H1 (cell line): ENCODE results near the gene CBX2. TPM values are rescaled to one million over a fixed set of nuclear protein-coding genes. Genes with fewer than 3 reads are reported as not detected.

Experiments used
- CTCF ChIA-PET: fragments of 300-600 bp; sonication (Branson Sonifier 250); formaldehyde crosslinking; loops from one replicate; lab custom pipeline; 2021; ENCODE audit not compliant: partially characterized antibody; lab: Charles Lee
- POLR2A ChIA-PET: fragments of 300-600 bp; sonication (Branson Sonifier 250); formaldehyde crosslinking; loops from one replicate; lab custom pipeline; 2021; ENCODE audit warnings: inconsistent platforms; ENCODE audit not compliant: partially characterized antibody; lab: Charles Lee
- DNase-seq, 2 experiments: peaks; one replicate each; pipeline versions ENCODE4 v3.0.0 to v3.0.0-alpha.2; 2010 to 2022; ENCODE audit warnings: low spot score in 2 of 2, low read depth in 1 of 2, mixed read lengths in 1 of 2
- FAIRE-seq: peaks from 2 replicates; lab custom pipeline; 2011; peaks lifted over from hg19 to GRCh38; lab: Jason Lieb, UNC
- H2AFZ ChIP-seq: 2 replicates; pipeline ENCODE4 v1.8.1; 2012; ENCODE audit warnings: low read length, inconsistent platforms
- H2AK5ac ChIP-seq: 2 replicates; pipeline ENCODE4 v1.6.1; 2013; ENCODE audit warnings: low read depth, low read length
- H2BK120ac ChIP-seq: replicated peaks from 2 replicates; pipeline ENCODE3; 2013; ENCODE audit warnings: low read depth, low read length, inconsistent platforms
- H2BK12ac ChIP-seq: 2 replicates; pipeline ENCODE4 v1.6.1; 2013; ENCODE audit warnings: low read depth, low read length
- H2BK15ac ChIP-seq: 2 replicates; pipeline ENCODE4 v1.6.1; 2013; ENCODE audit warnings: low read length
- H2BK20ac ChIP-seq: 2 replicates; pipeline ENCODE4 v1.6.1; 2013; ENCODE audit warnings: low read length
- H2BK5ac ChIP-seq: 2 replicates; pipeline ENCODE4 v1.6.1; 2013; ENCODE audit warnings: low read depth, low read length
- H3K14ac ChIP-seq: 2 replicates; pipeline ENCODE4 v1.6.1; 2013; ENCODE audit warnings: inconsistent platforms; ENCODE audit not compliant: insufficient read length
- H3K18ac ChIP-seq: 2 replicates; pipeline ENCODE4 v1.6.1; 2013; ENCODE audit warnings: low read length; ENCODE audit errors: extremely low read depth
- H3K23ac ChIP-seq: 2 replicates; pipeline ENCODE4 v1.6.1; 2013; ENCODE audit warnings: inconsistent platforms; ENCODE audit not compliant: insufficient read length
- H3K23me2 ChIP-seq: 2 replicates; pipeline ENCODE4 v1.6.1; 2013; ENCODE audit warnings: low read depth, low read length
- H3K27ac ChIP-seq: 2 replicates; pipeline ENCODE4 v1.6.1; 2011; ENCODE audit warnings: low read depth, low read length, inconsistent platforms
- H3K27me3 ChIP-seq, 4 experiments: replicated peaks in 1 of 4; 1 replicate in 1 of 4; 2 replicates in 3 of 4; pipeline versions ENCODE4 v1.6.1 to v1.8.1; 2011 to 2013; ENCODE audit warnings: low read length in 3 of 4, mild to moderate bottlenecking in 3 of 4, inconsistent platforms in 2 of 4, mixed read lengths in 2 of 4, moderate library complexity in 1 of 4; ENCODE audit not compliant: control insufficient read depth in 3 of 4, insufficient read depth in 3 of 4; ENCODE audit errors: extremely low read depth in 1 of 4
- H3K36me3 ChIP-seq, 4 experiments: 2 replicates each; pipeline versions ENCODE4 v1.6.1 to v1.8.1; 2011 to 2013; ENCODE audit warnings: mild to moderate bottlenecking in 4 of 4, low read length in 3 of 4, moderate library complexity in 2 of 4, control low read depth in 1 of 4, inconsistent platforms in 1 of 4; ENCODE audit not compliant: insufficient read depth in 4 of 4, control insufficient read depth in 2 of 4
- H3K4ac ChIP-seq: replicated peaks from 2 replicates; pipeline ENCODE3; 2013; ENCODE audit warnings: low read length, low read depth, mixed read lengths, inconsistent platforms; ENCODE audit not compliant: insufficient read length
- H3K4me1 ChIP-seq, 4 experiments: replicated peaks in 1 of 4; 1 replicate in 1 of 4; 2 replicates in 3 of 4; pipeline versions ENCODE4 v1.6.1 to v1.8.1; 2011 to 2013; ENCODE audit warnings: low read length in 3 of 4, inconsistent platforms in 2 of 4, mixed read lengths in 1 of 4; ENCODE audit not compliant: insufficient read depth in 4 of 4, control insufficient read depth in 3 of 4
- H3K4me2 ChIP-seq, 2 experiments: 2 replicates each; pipeline versions ENCODE4 v1.6.1 to v1.8.1; 2011 to 2013; ENCODE audit warnings: low read depth in 2 of 2, low read length in 2 of 2, control low read depth in 1 of 2, inconsistent platforms in 1 of 2, mild to moderate bottlenecking in 1 of 2; ENCODE audit not compliant: insufficient read depth in 1 of 2
- H3K4me3 ChIP-seq, 4 experiments: fragments of 200-600, 300-600 bp in 1 of 4; sonication (generic), shearing (Covaris generic), sonication (Bioruptor Twin) in 1 of 4; 2 replicates each; pipeline versions ENCODE4 v1.5.1 to v1.8.1; 2011 to 2016; ENCODE audit warnings: low read length in 4 of 4, low read depth in 3 of 4, control low read depth in 2 of 4, inconsistent platforms in 2 of 4, mild to moderate bottlenecking in 2 of 4, mixed read lengths in 1 of 4, moderate library complexity in 1 of 4; ENCODE audit not compliant: insufficient read depth in 2 of 4; ENCODE audit errors: extremely low read depth in 1 of 4
- H3K56ac ChIP-seq: replicated peaks from 2 replicates; pipeline ENCODE3; 2013; ENCODE audit warnings: low read depth, mild to moderate bottlenecking, mixed read lengths, low read length, inconsistent platforms; ENCODE audit not compliant: insufficient read length
- H3K79me1 ChIP-seq: 2 replicates; pipeline ENCODE4 v1.6.1; 2013; ENCODE audit warnings: low read depth, low read length, control low read depth
- H3K79me2 ChIP-seq, 2 experiments: 2 replicates each; pipeline versions ENCODE4 v1.6.1 to v1.8.1; 2012 to 2013; ENCODE audit warnings: low read length in 2 of 2, mild to moderate bottlenecking in 2 of 2, inconsistent platforms in 1 of 2; ENCODE audit not compliant: insufficient read depth in 2 of 2, control insufficient read depth in 1 of 2
- H3K9ac ChIP-seq, 4 experiments: replicated peaks in 1 of 4; 1 replicate in 1 of 4; 2 replicates in 3 of 4; pipeline versions ENCODE4 v1.6.1 to v1.8.1; 2011 to 2013; ENCODE audit warnings: low read depth in 3 of 4, low read length in 3 of 4, control low read depth in 2 of 4, mild to moderate bottlenecking in 2 of 4, moderate library complexity in 2 of 4, inconsistent platforms in 1 of 4; ENCODE audit errors: extremely low read depth in 1 of 4
- H3K9me3 ChIP-seq, 2 experiments: 2 replicates each; pipeline versions ENCODE4 v1.6.1 to v1.8.1; 2012 to 2013; ENCODE audit warnings: mild to moderate bottlenecking in 2 of 2, moderate library complexity in 2 of 2, control low read depth in 1 of 2, inconsistent platforms in 1 of 2, low read depth in 1 of 2, low read length in 1 of 2, mixed read lengths in 1 of 2; ENCODE audit not compliant: insufficient read depth in 2 of 2
- H4K20me1 ChIP-seq, 2 experiments: replicated peaks in 1 of 2; 2 replicates each; pipeline versions ENCODE3 to v1.8.1; 2011 to 2013; ENCODE audit warnings: inconsistent platforms in 2 of 2, low read length in 2 of 2, mild to moderate bottlenecking in 1 of 2; ENCODE audit not compliant: insufficient read depth in 2 of 2, control insufficient read depth in 1 of 2
- H4K5ac ChIP-seq: 2 replicates; pipeline ENCODE4 v1.6.1; 2013; ENCODE audit warnings: low read length, low read depth, mixed read lengths, inconsistent platforms; ENCODE audit not compliant: insufficient read length
- H4K8ac ChIP-seq: 2 replicates; pipeline ENCODE4 v1.8.0; 2013; ENCODE audit warnings: mild to moderate bottlenecking, moderate library complexity, low read length, inconsistent platforms; ENCODE audit not compliant: insufficient read depth; ENCODE audit errors: extremely low read depth
- H4K91ac ChIP-seq: replicated peaks from 2 replicates; pipeline ENCODE3; 2013; ENCODE audit warnings: low read length, mixed read lengths, inconsistent platforms; ENCODE audit not compliant: insufficient read length
- POLR2A ChIP-seq, 2 experiments: IDR thresholded peaks; 1 replicate in 1 of 2; 2 replicates in 1 of 2; pipeline ENCODE4 v1.6.1; 2011; ENCODE audit warnings: low read depth in 2 of 2, low read length in 2 of 2, mild to moderate bottlenecking in 2 of 2; ENCODE audit errors: control extremely low read depth in 1 of 2
- POLR2AphosphoS5 ChIP-seq: IDR thresholded peaks from 2 replicates; pipeline ENCODE4 v1.6.1; 2011; ENCODE audit warnings: low read depth, low read length
- WGBS, 2 experiments: shearing (Covaris generic) in 1 of 2; methylation state at CpG; one replicate each; pipeline versions ENCODE4 v1.1.6 to v1.1.7; 2013 to 2015; ENCODE audit warnings: low lambda C conversion rate in 2 of 2, mixed read lengths in 2 of 2, inconsistent platforms in 1 of 2, low coverage in 1 of 2, missing lambda C conversion rate in 1 of 2; ENCODE audit not compliant: insufficient replicate concordance in 2 of 2, insufficient coverage in 1 of 2, insufficient read length in 1 of 2; ENCODE audit errors: extremely low coverage in 1 of 2, missing lambda C conversion rate in 1 of 2; 5-methylcytosine and 5-hydroxymethylcytosine counted together
- polyA plus RNA-seq, 7 experiments: library from polyadenylated mRNA; depleted of rRNA in 3 of 7; stranded (reverse) in 5 of 7; unstranded in 2 of 7; fragments of >200 nt in 5 of 7; fragments of 200-250 nt in 2 of 7; gene quantifications; 1 replicate in 5 of 7; 2 replicates in 1 of 7; 4 replicates in 1 of 7; pipeline versions ENCODE4 v1.2.1 to v1.2.3, GENCODE V29; 2011 to 2013; ENCODE audit warnings: missing spikeins in 2 of 7, mixed read lengths in 2 of 7
- total RNA-seq: library from RNA; stranded (reverse); fragmentation: NEBNext Ultra II Directional; extraction: Animal tissue kit (Norgen Biotek cat#: 25700); gene quantifications from 2 replicates; pipeline ENCODE4 v1.2.1, GENCODE V29; 2021

Gene CBX2
- total and polyA plus RNA-seq, 2 of the 8 experiments (the other 6 are each of a cell fraction or from before 2014, with no cell fraction given) = 64.3 to 83.9 TPM

DNA sequence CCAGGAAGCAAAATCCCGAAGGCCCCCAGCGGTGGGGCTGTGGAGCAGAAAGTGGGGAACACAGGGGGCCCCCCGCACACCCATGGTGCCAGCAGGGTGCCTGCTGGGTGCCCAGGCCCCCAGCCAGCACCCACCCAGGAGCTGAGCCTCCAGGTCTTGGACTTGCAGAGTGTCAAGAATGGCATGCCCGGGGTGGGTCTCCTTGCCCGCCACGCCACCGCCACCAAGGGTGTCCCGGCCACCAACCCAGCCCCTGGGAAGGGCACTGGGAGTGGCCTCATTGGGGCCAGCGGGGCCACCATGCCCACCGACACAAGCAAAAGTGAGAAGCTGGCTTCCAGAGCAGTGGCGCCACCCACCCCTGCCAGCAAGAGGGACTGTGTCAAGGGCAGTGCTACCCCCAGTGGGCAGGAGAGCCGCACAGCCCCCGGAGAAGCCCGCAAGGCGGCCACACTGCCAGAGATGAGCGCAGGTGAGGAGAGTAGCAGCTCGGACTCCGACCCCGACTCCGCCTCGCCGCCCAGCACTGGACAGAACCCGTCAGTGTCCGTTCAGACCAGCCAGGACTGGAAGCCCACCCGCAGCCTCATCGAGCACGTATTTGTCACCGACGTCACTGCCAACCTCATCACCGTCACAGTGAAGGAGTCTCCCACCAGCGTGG is 6.5 kb downstream of the CBX2 start:
- 95% methylated on average over 30 of the region's 31 CpGs; no CpG with 5 or more reads in 1 of the 2 experiments for WGBS, 2 experiments
- FAIRE-seq = no peak
- no peak overlapping the region for H2BK120ac ChIP-seq
- ChIA-PET CTCF (interaction anchor here (0.6 to 3.7 kb wide), 8 partner anchors 9 to 652 kb away, joined by 3 to 18 read pairs (median 4); no protein-coding TSS in a partner anchor), POLR2A (interaction anchor here (0.6 to 4.2 kb wide), 10 partner anchors 15 to 233 kb away, joined by 3 to 18 read pairs (median 4); no protein-coding TSS in a partner anchor)
- H2BK5ac ChIP-seq = no peak overlapping the region
- peaks cover 0 to 14% (median 9%) of the 10 kb centered on the region in 4 experiments; a peak in 6 of 7 replicates for H3K27me3 ChIP-seq
- H3K36me3 ChIP-seq = peaks cover 25 to 64% (median 47%) of the 10 kb centered on the region in 4 experiments; a peak in 7 of 8 replicates
- peaks cover 40 to 55% of the 10 kb centered on the region in 2 experiments for H4K20me1 ChIP-seq
- peaks cover under 1% of the 10 kb centered on the region; the same call in 1 of the 2 replicates for H3K23me2 ChIP-seq
- H3K4me2 ChIP-seq = no peak overlapping the region
- H2AK5ac ChIP-seq = no peak overlapping the region
- peaks cover 0 to 22% of the 10 kb centered on the region in 2 experiments; a peak in 2 of 4 replicates for H3K79me2 ChIP-seq
- H3K9ac ChIP-seq = no peak overlapping the region
- H3K4ac ChIP-seq = no peak overlapping the region
- no peak overlapping the region for H2BK15ac ChIP-seq
- no peak overlapping the region for H3K56ac ChIP-seq
- no peak for DNase-seq
- H3K4me3 ChIP-seq = no peak overlapping the region
- H4K91ac ChIP-seq = no peak overlapping the region
- no peak overlapping the region for H4K5ac ChIP-seq
- peaks cover 31% of the 10 kb centered on the region for H3K79me1 ChIP-seq
- H3K27ac ChIP-seq = no peak overlapping the region
- H3K9me3 ChIP-seq = no peaks in the 10 kb centered on the region
- H3K18ac ChIP-seq = no peak overlapping the region
- H2AFZ ChIP-seq = no peak overlapping the region
- no peak overlapping the region for H4K8ac ChIP-seq
- H2BK20ac ChIP-seq = no peak overlapping the region
- no peak overlapping the region for H3K23ac ChIP-seq
- no peak overlapping the region for H3K14ac ChIP-seq
- TF ChIP-seq POLR2A (IDR thresholded peaks at IDR 0.05; ENCODE audit: control extremely low read depth in 1 of 2, low read depth in 2 of 2, low read length in 2 of 2) = no peak
- TF ChIP-seq POLR2AphosphoS5 = 0 out of 2 replicates have a peak, but pooled peaks have one; percentile 3
- no peak overlapping the region for H2BK12ac ChIP-seq
- H3K4me1 ChIP-seq = peaks cover 3 to 32% (median 18%) of the 10 kb centered on the region in 4 experiments
